H1 (cell line): ENCODE data around the gene RBBP8. TPM values are rescaled to one million over a fixed set of nuclear protein-coding genes. Genes with fewer than 3 reads are reported as not detected.

Source experiments
- CHD7 ChIP-seq: fragments of 300-600 bp; sonication (generic); IDR thresholded peaks from 2 replicates; pipeline ENCODE4 v1.7.1; 2012; ENCODE audit warnings: low read length, moderate library complexity, mild to moderate bottlenecking, inconsistent platforms; ENCODE audit not compliant: insufficient replicate concordance
- CTBP2 ChIP-seq: IDR thresholded peaks from 2 replicates; pipeline ENCODE4 v1.7.0; 2011; ENCODE audit warnings: borderline replicate concordance, mild to moderate bottlenecking, moderate library complexity, mixed read lengths, low read length; ENCODE audit not compliant: insufficient read depth, insufficient read length
- CTCF ChIP-seq, 3 experiments: IDR thresholded peaks; 1 replicate in 2 of 3; 2 replicates in 1 of 3; pipeline versions ENCODE4 v1.5.1 to v1.6.1; 2011; ENCODE audit warnings: low read length in 3 of 3, mild to moderate bottlenecking in 3 of 3, inconsistent platforms in 2 of 3, low read depth in 1 of 3, moderate library complexity in 1 of 3; ENCODE audit not compliant: insufficient read depth in 1 of 3; ENCODE audit errors: control extremely low read depth in 1 of 3
- HDAC2 ChIP-seq, 2 experiments: fragments of 300-600 bp in 1 of 2; sonication (generic) in 1 of 2; IDR thresholded peaks; 2 replicates each; pipeline ENCODE4 v1.6.1; 2011 to 2012; ENCODE audit warnings: low read depth in 2 of 2, low read length in 2 of 2, mild to moderate bottlenecking in 2 of 2, moderate library complexity in 2 of 2, borderline replicate concordance in 1 of 2, inconsistent platforms in 1 of 2
- HDAC6 ChIP-seq: IDR thresholded peaks from one replicate; pipeline ENCODE4 v1.7.1; 2012; ENCODE audit warnings: low read depth, mild to moderate bottlenecking, inconsistent platforms, low read length, moderate library complexity
- KDM4A ChIP-seq: IDR thresholded peaks from one replicate; pipeline ENCODE4 v1.7.1; 2012; ENCODE audit warnings: low read depth, mild to moderate bottlenecking, moderate library complexity, low read length, inconsistent platforms; ENCODE audit not compliant: severe bottlenecking
- RNF2 ChIP-seq: fragments of 200-900, 300-1000 bp; sonication (generic); IDR thresholded peaks from 2 replicates; pipeline ENCODE4 v1.7.1; 2016; ENCODE audit warnings: borderline replicate concordance, low read depth, mild to moderate bottlenecking, antibody characterized with exemption, low read length; ENCODE audit not compliant: poor library complexity, severe bottlenecking; ENCODE audit errors: missing control alignments
- TBP ChIP-seq: IDR thresholded peaks from 2 replicates; pipeline ENCODE4 v1.6.1; 2011; ENCODE audit warnings: low read depth, low read length, improper control_type of control experiment
- polyA plus RNA-seq, 7 experiments: library from polyadenylated mRNA; depleted of rRNA in 3 of 7; stranded (reverse) in 5 of 7; unstranded in 2 of 7; fragments of >200 nt in 5 of 7; fragments of 200-250 nt in 2 of 7; gene quantifications; 1 replicate in 5 of 7; 2 replicates in 1 of 7; 4 replicates in 1 of 7; pipeline versions ENCODE4 v1.2.1 to v1.2.3, GENCODE V29; 2011 to 2013; ENCODE audit warnings: missing spikeins in 2 of 7, mixed read lengths in 2 of 7
- total RNA-seq: library from RNA; stranded (reverse); fragmentation: NEBNext Ultra II Directional; extraction: Animal tissue kit (Norgen Biotek cat#: 25700); gene quantifications from 2 replicates; pipeline ENCODE4 v1.2.1, GENCODE V29; 2021

Gene RBBP8
- total and polyA plus RNA-seq, 2 of the 8 experiments (the other 6 are each of a cell fraction or from before 2014, with no cell fraction given): 16.1 to 65.8 TPM

- TF ChIP-seq CHD7 (no peak), CTCF (IDR thresholded peaks at IDR 0.05; ENCODE audit: control extremely low read depth in 1 of 3, insufficient read depth in 1 of 3, low read depth in 1 of 3, low read length in 3 of 3) (no peak), HDAC6 (no peak), CTBP2 (no peak), HDAC2 (IDR thresholded peaks at IDR 0.05; ENCODE audit: borderline replicate concordance in 1 of 2, low read depth in 2 of 2, low read length in 2 of 2) (no peak), RNF2 (no peak), KDM4A (no peak), TBP (no peak)
These were observed 132.9 kb downstream of the RBBP8 start (continued) for GRCh38 chr18:23066060-23066459.
